TTC549 (cell line): ENCODE measurements around the gene ADNP.

Experiments used
- FAIRE-seq: peaks from 2 replicates; lab custom pipeline; 2012; peaks lifted over from hg19 to GRCh38; lab: Jason Lieb, UNC

Gene ADNP

GRCh38 chr20:50848846-50849673 lies 82.2 kb downstream of the ADNP start:
- no peak for FAIRE-seq

- FAIRE-seq: no peak
These were observed 82.9 kb downstream of the ADNP start for GRCh38 chr20:50848341-50848808.

GRCh38 chr20:50845566-50846215 lies 85.5 kb downstream of the ADNP start:
- no peak for FAIRE-seq

- FAIRE-seq: no peak
These were observed 86.7 kb downstream of the ADNP start for GRCh38 chr20:50844430-50845100.

- no peak for FAIRE-seq
These were observed 87.6 kb downstream of the ADNP start for GRCh38 chr20:50843331-50844276.

GRCh38 chr20:50842821-50843220 lies 88.4 kb downstream of the ADNP start:
- no peak for FAIRE-seq
